ENCODE results near the gene ZMIZ1. TPM values are rescaled to one million over a fixed set of nuclear protein-coding genes. Genes with fewer than 3 reads are reported as not detected.

The ZMIZ1 gene
- total RNA-seq, 4 donors from 2014 or later: 58.1 to 87.4 (median 74.2) TPM

GRCh38 chr10:79056736-79057391 lies 11.9 kb upstream of the ZMIZ1 start:
- TF ChIP-seq CTCF (IDR thresholded peaks at IDR 0.05) (no peak), POLR2A (IDR thresholded peaks at IDR 0.05) (no peak)
- 90 to 91% methylated on average over 14 of the region's 14 CpGs for WGBS, 2 donors
- H3K4me3 ChIP-seq (ENCODE audit: low read depth, poor library complexity, severe bottlenecking): no peak overlapping the region
- intact Hi-C loops (cut with DNase I; ENCODE audit: low total_unique reads): loop anchor here (10.0 kb wide), 1 partner anchor 312 kb away; no protein-coding TSS in a partner anchor
- DNase-seq (ENCODE audit: low spot score in 2 of 2): peak in 1 of 2 donors; percentile 63

DNA sequence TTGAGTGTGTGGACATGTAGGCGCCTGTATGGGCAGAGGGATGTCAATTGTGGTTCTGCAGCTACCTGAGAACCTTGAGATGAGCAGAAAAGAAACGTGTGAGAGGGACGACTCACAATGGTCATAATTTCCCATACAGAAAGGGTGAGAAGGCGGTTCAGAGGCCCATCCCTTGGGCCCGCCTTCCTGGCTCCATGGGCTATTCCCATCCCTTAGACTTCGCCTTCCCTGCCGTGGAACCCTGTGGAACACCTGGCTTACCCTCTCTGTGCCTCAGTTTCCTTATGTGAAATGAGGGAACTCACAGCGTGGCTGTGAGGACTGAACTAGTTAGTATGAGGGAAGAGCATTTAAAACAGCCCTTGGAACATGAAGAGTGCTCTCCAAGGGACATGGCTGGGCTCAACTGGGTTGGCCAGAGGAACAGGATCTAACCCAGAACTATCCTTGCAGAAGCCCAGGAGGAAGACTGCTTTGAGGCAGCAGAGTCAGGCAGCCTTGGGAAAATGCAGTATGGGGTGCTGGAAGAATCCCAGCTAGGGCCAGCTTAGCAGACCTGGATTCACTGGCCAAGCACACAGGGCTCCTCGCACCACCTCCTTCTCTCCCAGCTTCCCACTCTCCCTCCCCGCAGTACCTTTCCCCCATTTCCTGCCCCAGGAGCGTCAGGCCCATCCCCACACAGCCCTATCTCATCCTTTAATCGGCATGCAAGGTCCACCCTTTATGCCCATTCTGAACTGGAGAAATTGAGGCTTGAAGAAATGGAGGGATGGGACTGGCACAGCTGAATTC lies 11.1 kb upstream of the ZMIZ1 start:
- WGBS, 2 donors: 87 to 93% methylated on average over 12 of the region's 12 CpGs
- H3K4me3 ChIP-seq (ENCODE audit: low read depth, poor library complexity, severe bottlenecking): no peak overlapping the region
- DNase-seq (ENCODE audit: low spot score in 2 of 2): peak in 1 of 2 donors; percentile 46
- TF ChIP-seq POLR2A (IDR thresholded peaks at IDR 0.05) (no peak), CTCF (IDR thresholded peaks at IDR 0.05) (no peak)
- intact Hi-C loops (cut with DNase I; ENCODE audit: low total_unique reads): loop anchor here (10.0 kb wide), 1 partner anchor 313 kb away; no protein-coding TSS in a partner anchor

- no peak for TF ChIP-seq POLR2A (IDR thresholded peaks at IDR 0.05)
- TF ChIP-seq CTCF (IDR thresholded peaks at IDR 0.05): no peak
- intact Hi-C loops (cut with DNase I; ENCODE audit: low total_unique reads): loop anchor here (10.0 kb wide), 1 partner anchor 314 kb away; no protein-coding TSS in a partner anchor
- peak in 1 of 2 donors; percentile 59 for DNase-seq (ENCODE audit: low spot score in 2 of 2)
These were observed 9.6 kb upstream of the ZMIZ1 start for GRCh38 chr10:79058899-79059841.

GRCh38 chr10:79059859-79060379 lies 8.8 kb upstream of the ZMIZ1 start:
- intact Hi-C loops (cut with DNase I; ENCODE audit: low total_unique reads): loop anchor here (10.0 kb wide), 1 partner anchor 315 kb away; no protein-coding TSS in a partner anchor
- WGBS, 2 donors: 77 to 84% methylated on average over 11 of the region's 11 CpGs
- no peak overlapping the region for H3K4me3 ChIP-seq (ENCODE audit: low read depth, poor library complexity, severe bottlenecking)
- no peak for TF ChIP-seq POLR2A (IDR thresholded peaks at IDR 0.05)
- no peak for TF ChIP-seq CTCF (IDR thresholded peaks at IDR 0.05)
- DNase-seq (ENCODE audit: low spot score in 2 of 2): peak in 1 of 2 donors; percentile 74

More at GRCh38 chr10:79058899-79059841, 9.6 kb upstream of the ZMIZ1 start:
- 89 to 95% methylated on average over 10 of the region's 10 CpGs for WGBS, 2 donors
- H3K4me3 ChIP-seq (ENCODE audit: low read depth, poor library complexity, severe bottlenecking): no peak overlapping the region

DNA sequence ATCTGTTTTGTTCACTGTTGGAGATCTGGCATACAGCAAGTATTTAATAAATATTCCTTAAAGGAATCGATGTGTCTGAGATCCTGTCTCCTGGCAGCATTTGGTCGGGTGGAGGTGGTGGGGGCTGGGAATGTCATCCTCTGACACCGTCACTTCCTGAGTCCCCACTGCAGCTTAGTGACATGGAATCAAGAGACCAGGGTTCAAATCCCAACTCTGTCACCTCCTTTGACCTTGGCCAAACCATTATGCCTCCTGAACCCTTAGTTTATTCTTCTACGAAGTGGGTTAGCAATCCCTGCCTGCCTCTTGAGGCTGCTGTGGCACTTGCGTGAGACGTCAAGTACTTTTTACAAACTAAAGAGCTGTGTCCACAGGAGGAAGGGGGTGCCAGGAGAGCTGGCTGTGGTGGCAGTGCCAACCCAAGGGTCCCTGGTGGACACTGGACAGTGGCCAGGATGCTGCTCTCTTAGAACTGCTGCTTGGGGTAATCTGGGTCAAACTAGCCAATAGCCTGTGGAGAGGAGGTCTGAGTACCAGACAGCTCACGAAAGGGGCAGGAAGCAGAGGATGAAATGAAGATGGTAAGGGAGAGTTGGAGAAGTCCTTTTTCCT lies 8.0 kb upstream of the ZMIZ1 start:
- H3K4me3 ChIP-seq (ENCODE audit: low read depth, poor library complexity, severe bottlenecking): no peak overlapping the region
- WGBS, 2 donors: 89 to 92% methylated on average over 7 of the region's 7 CpGs
- DNase-seq (ENCODE audit: low spot score in 2 of 2): peak in 1 of 2 donors; percentile 53
- intact Hi-C loops (cut with DNase I; ENCODE audit: low total_unique reads): no loop called here
- TF ChIP-seq POLR2A (IDR thresholded peaks at IDR 0.05) (no peak), CTCF (IDR thresholded peaks at IDR 0.05) (no peak)

All from lower leg skin (tissue), 4 donors.